ENCODE measurements around the gene HLCS. TPM values are rescaled to one million over a fixed set of nuclear protein-coding genes. Genes with fewer than 3 reads are reported as not detected.

The HLCS gene
- total and polyA plus RNA-seq, 2 of the 8 experiments (the other 6 are each of a cell fraction or from before 2014, with no cell fraction given): 4.7 to 12.2 TPM

DNA sequence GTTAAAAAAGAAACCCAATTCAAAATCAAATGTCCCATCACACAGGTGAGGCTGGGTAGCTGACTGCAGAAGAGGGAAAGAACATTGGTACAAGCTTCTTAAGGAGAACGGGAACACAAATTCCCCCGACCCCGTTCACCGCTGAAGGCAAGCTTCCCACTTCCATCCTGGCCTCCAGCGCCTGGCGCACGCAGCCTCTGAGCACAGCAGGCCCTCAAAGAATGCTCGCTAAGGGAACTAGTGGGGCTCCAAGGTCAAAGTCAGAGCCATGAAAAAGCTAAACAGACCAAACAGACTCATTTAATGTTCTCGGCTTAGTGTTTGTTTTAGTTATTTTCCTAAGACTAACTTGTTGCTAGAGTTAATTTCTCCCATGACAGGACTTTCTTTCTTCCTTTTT, 203.8 kb downstream of the HLCS start:
- no peaks in the 10 kb centered on the region for H3K9me3 ChIP-seq (ENCODE audit: insufficient read depth in 2 of 2, low read depth in 1 of 2, low read length in 1 of 2)
- no peak overlapping the region for H2BK12ac ChIP-seq (ENCODE audit: low read depth, low read length)
- no peak overlapping the region for H3K18ac ChIP-seq (ENCODE audit: extremely low read depth, low read length)
- no peak overlapping the region for H2BK5ac ChIP-seq (ENCODE audit: low read depth, low read length)
- H4K20me1 ChIP-seq (replicated peaks in 1 of 2; ENCODE audit: control insufficient read depth in 1 of 2, insufficient read depth in 2 of 2, low read length in 2 of 2): no peaks in the 10 kb centered on the region
- no peak overlapping the region for H3K4ac ChIP-seq (replicated peaks; ENCODE audit: insufficient read length, low read depth, low read length)
- no peak overlapping the region for H3K27ac ChIP-seq (ENCODE audit: low read depth, low read length)
- no peaks in the 10 kb centered on the region for H3K23me2 ChIP-seq (ENCODE audit: low read depth, low read length)
- no peak overlapping the region for H3K56ac ChIP-seq (replicated peaks; ENCODE audit: insufficient read length, low read depth, low read length)
- no peak overlapping the region for H2BK15ac ChIP-seq (ENCODE audit: low read length)
- DNase-seq (ENCODE audit: low read depth in 1 of 2, low spot score in 2 of 2) (no peak), FAIRE-seq (no peak)
- H3K36me3 ChIP-seq (ENCODE audit: control insufficient read depth in 2 of 4, insufficient read depth in 4 of 4, low read length in 3 of 4): no peaks in the 10 kb centered on the region
- no peak overlapping the region for H3K14ac ChIP-seq (ENCODE audit: insufficient read length)
- H4K5ac ChIP-seq (ENCODE audit: insufficient read length, low read depth, low read length): no peak overlapping the region
- no peaks in the 10 kb centered on the region for H3K79me1 ChIP-seq (ENCODE audit: low read depth, low read length)
- H3K4me3 ChIP-seq (ENCODE audit: extremely low read depth in 1 of 4, insufficient read depth in 2 of 4, low read depth in 3 of 4, low read length in 4 of 4): no peak overlapping the region
- H3K9ac ChIP-seq (replicated peaks in 1 of 4; ENCODE audit: extremely low read depth in 1 of 4, low read depth in 3 of 4, low read length in 3 of 4): no peak overlapping the region
- no peak overlapping the region for H2AK5ac ChIP-seq (ENCODE audit: low read depth, low read length)
- H2AFZ ChIP-seq (ENCODE audit: low read length): no peak overlapping the region
- no peak overlapping the region for H3K4me2 ChIP-seq (ENCODE audit: insufficient read depth in 1 of 2, low read depth in 2 of 2, low read length in 2 of 2)
- H3K4me1 ChIP-seq (replicated peaks in 1 of 4; ENCODE audit: control insufficient read depth in 3 of 4, insufficient read depth in 4 of 4, low read length in 3 of 4): peaks cover 0 to 3% (median 1%) of the 10 kb centered on the region in 4 experiments; a peak in 2 of 7 replicates
- no peaks in the 10 kb centered on the region for H3K79me2 ChIP-seq (ENCODE audit: control insufficient read depth in 1 of 2, insufficient read depth in 2 of 2, low read length in 2 of 2)
- no peak overlapping the region for H2BK20ac ChIP-seq (ENCODE audit: low read length)
- CTCF ChIA-PET (ENCODE audit: partially characterized antibody): interaction anchor here (1.2 to 2.6 kb wide), 4 partner anchors 10 to 155 kb away, joined by 3 to 9 read pairs (median 5); no protein-coding TSS in a partner anchor
- H4K91ac ChIP-seq (replicated peaks; ENCODE audit: insufficient read length, low read length): no peak overlapping the region
- H4K8ac ChIP-seq (ENCODE audit: extremely low read depth, insufficient read depth, low read length): no peak overlapping the region
- H2BK120ac ChIP-seq (replicated peaks; ENCODE audit: low read depth, low read length): no peak overlapping the region
- 93% methylated on average over 9 of the region's 9 CpGs; no CpG with 5 or more reads in 1 of the 2 experiments for WGBS, 2 experiments (ENCODE audit: extremely low coverage in 1 of 2, insufficient coverage in 1 of 2, insufficient read length in 1 of 2, insufficient replicate concordance in 2 of 2, low coverage in 1 of 2, low lambda C conversion rate in 2 of 2, missing lambda C conversion rate in 1 of 2)
- POLR2A ChIA-PET (ENCODE audit: partially characterized antibody): interaction anchor here (1.6 to 1.8 kb wide), 2 partner anchors 10 to 14 kb away, joined by 4 to 5 read pairs; no protein-coding TSS in a partner anchor
- H3K23ac ChIP-seq (ENCODE audit: insufficient read length): no peak overlapping the region
- H3K27me3 ChIP-seq (replicated peaks in 1 of 4; ENCODE audit: control insufficient read depth in 3 of 4, extremely low read depth in 1 of 4, insufficient read depth in 3 of 4, low read length in 3 of 4): no peaks in the 10 kb centered on the region
- TF ChIP-seq EP300 (IDR thresholded peaks at IDR 0.05; ENCODE audit: borderline replicate concordance in 1 of 2, low read depth in 2 of 2, low read length in 2 of 2) (no peak), POLR2AphosphoS5 (IDR thresholded peaks at IDR 0.05; ENCODE audit: low read depth, low read length) (no peak), EGR1 (IDR thresholded peaks at IDR 0.05; ENCODE audit: borderline replicate concordance, low read depth, low read length) (no peak), SP1 (IDR thresholded peaks at IDR 0.05; ENCODE audit: low read depth, low read length) (no peak), RAD21 (IDR thresholded peaks at IDR 0.05 in 1 of 2, conservative IDR thresholded peaks at IDR 0.05 in 1 of 2; ENCODE audit: low read depth in 2 of 2, low read length in 2 of 2) (no peak), CHD1 (IDR thresholded peaks at IDR 0.05; ENCODE audit: low read depth, low read length) (no peak), SUZ12 (IDR thresholded peaks at IDR 0.05; ENCODE audit: low read length) (no peak)
- TF ChIP-seq, protein P1, sequence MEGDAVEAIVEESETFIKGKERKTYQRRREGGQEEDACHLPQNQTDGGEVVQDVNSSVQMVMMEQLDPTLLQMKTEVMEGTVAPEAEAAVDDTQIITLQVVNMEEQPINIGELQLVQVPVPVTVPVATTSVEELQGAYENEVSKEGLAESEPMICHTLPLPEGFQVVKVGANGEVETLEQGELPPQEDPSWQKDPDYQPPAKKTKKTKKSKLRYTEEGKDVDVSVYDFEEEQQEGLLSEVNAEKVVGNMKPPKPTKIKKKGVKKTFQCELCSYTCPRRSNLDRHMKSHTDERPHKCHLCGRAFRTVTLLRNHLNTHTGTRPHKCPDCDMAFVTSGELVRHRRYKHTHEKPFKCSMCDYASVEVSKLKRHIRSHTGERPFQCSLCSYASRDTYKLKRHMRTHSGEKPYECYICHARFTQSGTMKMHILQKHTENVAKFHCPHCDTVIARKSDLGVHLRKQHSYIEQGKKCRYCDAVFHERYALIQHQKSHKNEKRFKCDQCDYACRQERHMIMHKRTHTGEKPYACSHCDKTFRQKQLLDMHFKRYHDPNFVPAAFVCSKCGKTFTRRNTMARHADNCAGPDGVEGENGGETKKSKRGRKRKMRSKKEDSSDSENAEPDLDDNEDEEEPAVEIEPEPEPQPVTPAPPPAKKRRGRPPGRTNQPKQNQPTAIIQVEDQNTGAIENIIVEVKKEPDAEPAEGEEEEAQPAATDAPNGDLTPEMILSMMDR (IDR thresholded peaks at IDR 0.05; ENCODE audit: control extremely low read depth in 1 of 3, insufficient read depth in 1 of 3, low read depth in 1 of 3, low read length in 3 of 3): no peak
- TF ChIP-seq, protein P2, sequence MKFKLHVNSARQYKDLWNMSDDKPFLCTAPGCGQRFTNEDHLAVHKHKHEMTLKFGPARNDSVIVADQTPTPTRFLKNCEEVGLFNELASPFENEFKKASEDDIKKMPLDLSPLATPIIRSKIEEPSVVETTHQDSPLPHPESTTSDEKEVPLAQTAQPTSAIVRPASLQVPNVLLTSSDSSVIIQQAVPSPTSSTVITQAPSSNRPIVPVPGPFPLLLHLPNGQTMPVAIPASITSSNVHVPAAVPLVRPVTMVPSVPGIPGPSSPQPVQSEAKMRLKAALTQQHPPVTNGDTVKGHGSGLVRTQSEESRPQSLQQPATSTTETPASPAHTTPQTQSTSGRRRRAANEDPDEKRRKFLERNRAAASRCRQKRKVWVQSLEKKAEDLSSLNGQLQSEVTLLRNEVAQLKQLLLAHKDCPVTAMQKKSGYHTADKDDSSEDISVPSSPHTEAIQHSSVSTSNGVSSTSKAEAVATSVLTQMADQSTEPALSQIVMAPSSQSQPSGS (IDR thresholded peaks at IDR 0.05; ENCODE audit: low read length): no peak

Data from H1 (cell line).